ENCODE measurements around the gene MAP3K9.

GRCh38 chr14:70838076-70838475, 28.8 kb upstream of the MAP3K9 start:
- no peak for TF ChIP-seq CTCF (IDR thresholded peaks at IDR 0.05; ENCODE audit: insufficient read depth, low read depth, low read length)
- TF ChIP-seq EZH2 (IDR thresholded peaks at IDR 0.05; ENCODE audit: insufficient read depth, low read length): no peak
